Astrocyte (in vitro differentiated cells and primary cell): ENCODE measurements around the gene RDH14.

ENCODE experiments used
- EZH2 ChIP-seq: IDR thresholded peaks from 2 replicates; pipeline ENCODE4 v1.6.1; 2012; ENCODE audit warnings: mild to moderate bottlenecking, low read length, inconsistent platforms; ENCODE audit not compliant: insufficient read depth
- TF ChIP-seq, protein P1 (sequence below): IDR thresholded peaks from 2 replicates; pipeline ENCODE4 v1.5.1; 2011; ENCODE audit warnings: low read depth, mild to moderate bottlenecking, inconsistent platforms, low read length, moderate library complexity; ENCODE audit not compliant: insufficient read depth

DNA sequence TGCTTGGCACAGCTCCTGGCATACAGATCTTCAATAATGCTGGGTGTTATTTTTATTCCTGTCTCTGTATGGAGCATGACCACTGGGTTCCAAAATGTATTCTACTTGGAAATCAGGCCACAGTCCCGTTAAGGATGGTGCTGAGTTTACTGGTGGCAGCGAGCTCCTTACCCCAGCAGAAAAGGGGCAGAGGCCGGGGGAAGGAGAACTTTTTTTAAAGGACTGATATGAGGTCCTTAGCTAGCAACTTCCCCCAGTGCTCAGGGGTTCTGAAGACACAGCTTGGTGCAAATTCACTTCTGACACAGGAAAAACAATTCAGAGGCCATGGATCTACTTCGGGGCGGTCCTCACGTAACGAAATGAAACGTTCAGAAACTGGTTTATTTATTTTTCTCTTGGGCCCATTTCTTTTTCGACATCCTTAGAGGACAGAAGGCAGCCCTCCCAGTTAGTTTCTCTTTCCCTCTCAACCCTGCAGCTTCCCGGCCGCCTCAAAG, 872 bp downstream of the RDH14 start:
- TF ChIP-seq EZH2: no peak
- TF ChIP-seq, protein P1, sequence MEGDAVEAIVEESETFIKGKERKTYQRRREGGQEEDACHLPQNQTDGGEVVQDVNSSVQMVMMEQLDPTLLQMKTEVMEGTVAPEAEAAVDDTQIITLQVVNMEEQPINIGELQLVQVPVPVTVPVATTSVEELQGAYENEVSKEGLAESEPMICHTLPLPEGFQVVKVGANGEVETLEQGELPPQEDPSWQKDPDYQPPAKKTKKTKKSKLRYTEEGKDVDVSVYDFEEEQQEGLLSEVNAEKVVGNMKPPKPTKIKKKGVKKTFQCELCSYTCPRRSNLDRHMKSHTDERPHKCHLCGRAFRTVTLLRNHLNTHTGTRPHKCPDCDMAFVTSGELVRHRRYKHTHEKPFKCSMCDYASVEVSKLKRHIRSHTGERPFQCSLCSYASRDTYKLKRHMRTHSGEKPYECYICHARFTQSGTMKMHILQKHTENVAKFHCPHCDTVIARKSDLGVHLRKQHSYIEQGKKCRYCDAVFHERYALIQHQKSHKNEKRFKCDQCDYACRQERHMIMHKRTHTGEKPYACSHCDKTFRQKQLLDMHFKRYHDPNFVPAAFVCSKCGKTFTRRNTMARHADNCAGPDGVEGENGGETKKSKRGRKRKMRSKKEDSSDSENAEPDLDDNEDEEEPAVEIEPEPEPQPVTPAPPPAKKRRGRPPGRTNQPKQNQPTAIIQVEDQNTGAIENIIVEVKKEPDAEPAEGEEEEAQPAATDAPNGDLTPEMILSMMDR: no peak
